GM19099 (cell line): ENCODE measurements around the gene ASXL1.

Experiments used
- POLR2A ChIP-seq: IDR thresholded peaks from 3 replicates; pipeline ENCODE4 v1.6.1; 2011; ENCODE audit warnings: low read depth; ENCODE audit not compliant: insufficient read length; ENCODE audit errors: extremely low read depth

ASXL1 gene

GRCh38 chr20:32449057-32449889 lies 91.1 kb downstream of the ASXL1 start:
- no peak for TF ChIP-seq POLR2A

GRCh38 chr20:32449890-32450401 lies 91.8 kb downstream of the ASXL1 start:
- TF ChIP-seq POLR2A = no peak

GRCh38 chr20:32450484-32451061 lies 92.4 kb downstream of the ASXL1 start:
- no peak for TF ChIP-seq POLR2A

GRCh38 chr20:32451340-32451681 lies 93.2 kb downstream of the ASXL1 start:
- TF ChIP-seq POLR2A = no peak

GRCh38 chr20:32451682-32452461 lies 93.7 kb downstream of the ASXL1 start:
- no peak for TF ChIP-seq POLR2A

GRCh38 chr20:32452776-32453466 lies 94.8 kb downstream of the ASXL1 start:
- no peak for TF ChIP-seq POLR2A

GRCh38 chr20:32453467-32454163 lies 95.5 kb downstream of the ASXL1 start:
- no peak for TF ChIP-seq POLR2A

- no peak for TF ChIP-seq POLR2A
Observed at GRCh38 chr20:32454164-32455145, 96.3 kb downstream of the ASXL1 start.

- no peak for TF ChIP-seq POLR2A
Observed at GRCh38 chr20:32455171-32455900, 97.2 kb downstream of the ASXL1 start.

- no peak for TF ChIP-seq POLR2A
Observed at GRCh38 chr20:32455901-32456701, 98.0 kb downstream of the ASXL1 start.

GRCh38 chr20:32456869-32457478 lies 98.8 kb downstream of the ASXL1 start:
- TF ChIP-seq POLR2A = no peak
